ENCODE measurements around the gene FBXO5.
"Not testable (repeated sequence)": the region's sequence is repeated elsewhere in the genome, so short reads cannot be mapped to it uniquely, and the experiment has no call there.

FBXO5 gene

DNA sequence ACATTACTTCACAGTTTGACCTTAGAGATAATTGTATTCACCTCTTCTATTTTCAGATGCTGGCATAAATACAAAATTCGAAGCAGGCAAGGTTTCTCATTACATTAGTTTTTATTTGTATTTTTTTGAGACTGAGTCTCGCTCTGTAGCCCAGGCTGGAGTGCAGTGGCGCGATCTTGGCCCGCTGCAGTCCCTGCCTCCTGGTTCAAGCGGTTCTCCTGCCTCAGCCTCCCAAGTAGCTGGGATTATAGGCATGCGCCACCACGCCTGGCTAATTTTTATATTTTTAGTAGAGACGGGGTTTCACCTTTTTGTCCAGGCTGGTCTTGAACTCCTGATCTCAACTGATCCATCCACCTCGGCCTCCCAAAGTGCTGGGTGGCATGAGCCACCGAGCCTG lies 2.5 kb upstream of the FBXO5 start:
- not testable (repeated sequence) for DNase-seq

DNA sequence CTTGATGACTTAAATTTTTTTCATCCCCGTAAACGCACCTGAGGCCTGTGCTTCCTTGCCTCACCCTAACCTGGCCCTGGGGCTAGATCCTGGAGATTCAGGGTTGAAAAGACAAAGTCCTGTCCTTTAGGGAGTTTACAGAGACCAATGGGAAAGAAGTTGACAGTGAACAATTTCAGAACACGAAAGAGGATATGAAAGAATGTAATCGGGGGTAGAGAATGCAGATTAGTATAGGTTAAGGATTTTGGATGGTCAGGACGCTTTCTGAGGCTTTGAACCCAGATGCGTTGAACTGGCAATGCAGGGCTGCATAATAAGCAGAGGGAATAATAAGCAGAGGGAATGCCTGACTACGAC lies 1.7 kb upstream of the FBXO5 start:
- DNase-seq, result peak; percentile 68

GRCh38 chr6:152983637-152984512 lies 1.0 kb upstream of the FBXO5 start:
- peak; percentile 88 for DNase-seq

GRCh38 chr6:152981989-152982903 lies 595 bp downstream of the FBXO5 start:
- DNase-seq, result peak; percentile 53

GRCh38 chr6:152981219-152981618 lies 1.6 kb downstream of the FBXO5 start:
- peak; percentile 46 for DNase-seq

DNA sequence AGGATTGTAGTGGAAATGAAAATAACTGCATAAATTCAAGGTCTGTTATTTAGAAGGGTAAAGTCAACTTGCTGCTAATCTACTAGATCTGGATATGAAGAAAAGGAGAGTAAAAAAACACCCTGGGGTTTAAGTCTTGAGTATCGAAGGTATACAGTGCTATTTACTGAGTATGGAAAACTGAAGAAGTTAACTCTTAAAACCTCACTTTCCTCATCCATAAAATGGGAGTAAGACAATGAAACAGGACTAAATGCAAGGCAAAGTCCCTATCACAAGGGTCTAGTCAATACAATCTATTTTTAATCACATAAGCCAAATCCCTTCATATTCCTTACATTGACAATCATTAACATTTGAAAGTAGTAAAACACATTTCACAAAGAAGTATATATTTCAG lies 2.2 kb downstream of the FBXO5 start:
- peak; percentile 38 for DNase-seq

- no peak for DNase-seq
Measured at GRCh38 chr6:152979116-152979515, 3.7 kb downstream of the FBXO5 start.

DNA sequence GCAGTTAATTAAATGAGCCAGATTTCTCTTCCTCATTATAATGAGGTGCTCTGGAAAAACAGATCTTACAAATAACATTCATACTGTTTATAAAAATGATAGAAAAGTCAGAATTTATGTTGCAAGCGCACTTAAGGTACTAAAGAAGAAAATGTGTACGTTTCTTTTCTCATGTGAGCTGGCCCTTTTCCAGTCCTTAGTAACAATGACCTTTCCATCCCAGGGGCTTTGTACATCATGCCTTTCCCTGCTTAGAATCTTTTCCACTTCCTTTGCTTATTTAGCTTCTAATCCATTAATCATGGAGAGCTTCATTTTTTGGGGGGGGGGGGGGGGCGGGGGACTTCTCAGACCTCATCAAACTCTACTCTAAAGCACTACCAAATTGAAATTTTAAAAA lies 4.8 kb downstream of the FBXO5 start:
- no peak for DNase-seq

GRCh38 chr6:152977556-152977955 lies 5.3 kb downstream of the FBXO5 start:
- peak; percentile 33 for DNase-seq

DNA sequence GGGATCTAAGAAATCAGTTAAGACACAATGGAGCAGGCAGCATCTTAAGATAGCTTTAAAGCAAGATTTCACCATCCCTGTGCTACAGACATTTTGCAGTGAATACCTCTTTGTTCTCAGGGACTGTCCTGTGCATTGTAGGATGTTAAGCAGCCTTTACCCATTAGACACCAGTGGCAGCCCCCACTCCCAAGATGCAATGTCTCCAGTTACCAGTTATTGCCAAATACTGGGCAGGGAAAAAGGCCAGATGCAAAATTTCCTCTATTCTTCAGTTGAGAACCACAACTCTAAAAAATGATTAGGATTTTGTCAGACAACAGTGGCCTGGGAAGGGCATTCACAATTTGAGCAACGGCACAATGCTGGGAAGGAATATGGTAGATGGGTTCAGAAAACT lies 6.1 kb downstream of the FBXO5 start:
- DNase-seq, result peak; percentile 29

GRCh38 chr6:152975204-152975915 lies 7.5 kb downstream of the FBXO5 start:
- peak; percentile 38 for DNase-seq

- peak; percentile 40 for DNase-seq
Measured at GRCh38 chr6:152973916-152974315, 8.9 kb downstream of the FBXO5 start.

GRCh38 chr6:152969688-152970418 lies 13.0 kb downstream of the FBXO5 start:
- DNase-seq, result no peak

GRCh38 chr6:152966168-152966894 lies 16.5 kb downstream of the FBXO5 start:
- not testable (repeated sequence) for DNase-seq

DNA sequence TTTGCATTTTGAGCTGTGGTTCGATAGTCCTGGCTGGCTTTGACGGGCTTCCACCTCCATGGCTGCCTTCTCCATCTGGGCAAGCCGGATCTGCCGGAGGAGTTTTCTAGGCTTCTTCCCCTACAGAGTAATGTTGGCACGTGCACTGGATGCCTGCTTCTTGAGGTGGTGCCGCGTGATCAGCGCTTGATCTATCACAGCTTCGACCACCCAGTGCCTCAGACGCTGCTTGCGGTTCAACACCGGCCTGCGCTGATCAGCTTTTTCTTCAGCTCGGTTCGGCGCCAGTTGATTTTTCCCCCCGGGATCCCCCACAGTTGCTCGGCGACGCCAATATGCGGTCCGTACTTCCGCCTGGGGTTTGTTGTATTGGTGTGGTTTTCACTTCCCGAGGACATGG lies 23.5 kb downstream of the FBXO5 start:
- no peak for DNase-seq

DNA sequence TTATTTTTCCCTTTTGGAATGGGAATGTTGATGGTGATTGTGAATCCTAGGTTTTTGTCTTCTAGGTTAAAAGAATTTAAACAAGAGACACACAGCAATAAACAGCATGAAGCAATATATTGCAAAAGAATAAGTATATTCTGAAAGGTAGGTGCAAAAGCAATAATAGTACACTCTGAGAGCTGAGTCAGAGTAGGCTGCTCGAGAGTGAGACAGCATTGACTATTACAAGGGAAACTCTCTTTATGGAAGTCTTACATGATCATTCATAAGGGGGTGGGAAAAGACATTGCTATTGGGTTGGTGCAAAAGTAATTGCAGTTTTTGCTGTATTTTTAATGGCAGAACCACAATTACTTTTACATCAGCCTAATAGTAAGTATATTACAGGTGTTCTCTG lies 25.0 kb downstream of the FBXO5 start:
- DNase-seq, result no peak

GRCh38 chr6:152954443-152954842 lies 28.4 kb downstream of the FBXO5 start:
- DNase-seq, result peak; percentile 31

DNA sequence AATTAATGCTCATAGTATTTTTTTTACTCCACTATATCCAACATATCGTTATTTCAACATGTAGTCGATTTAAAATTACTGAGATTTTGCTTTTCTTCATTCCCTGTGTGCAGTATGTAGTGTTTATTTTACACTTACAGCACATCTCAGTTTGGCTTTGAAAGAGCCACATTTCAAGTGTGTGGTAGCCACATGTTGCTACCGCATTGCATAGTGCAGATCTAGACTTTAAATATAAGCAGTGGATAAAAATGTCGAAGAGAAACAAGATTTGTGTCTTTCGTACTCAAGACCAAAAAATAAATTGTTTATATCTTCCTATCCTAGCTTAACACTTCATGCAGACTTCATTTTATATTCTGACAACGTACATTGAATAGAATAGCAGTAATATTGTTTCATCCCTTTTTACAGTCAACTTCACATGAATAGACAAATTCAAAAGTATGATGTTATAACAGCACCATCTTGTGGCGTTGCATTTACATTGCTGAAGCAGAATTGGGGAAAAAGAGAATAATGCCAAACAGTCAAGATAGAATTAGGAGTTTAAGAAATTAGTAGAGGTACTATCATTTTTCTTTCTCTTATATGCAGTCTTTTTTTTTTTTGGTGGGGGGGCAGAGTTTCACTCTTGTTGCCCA lies 29.9 kb downstream of the FBXO5 start:
- DNase-seq, result peak; percentile 71

- no peak for DNase-seq
Measured at GRCh38 chr6:152952045-152952444, 30.8 kb downstream of the FBXO5 start.

- DNase-seq, result no peak
Measured at GRCh38 chr6:152950240-152950639, 32.6 kb downstream of the FBXO5 start.

DNA sequence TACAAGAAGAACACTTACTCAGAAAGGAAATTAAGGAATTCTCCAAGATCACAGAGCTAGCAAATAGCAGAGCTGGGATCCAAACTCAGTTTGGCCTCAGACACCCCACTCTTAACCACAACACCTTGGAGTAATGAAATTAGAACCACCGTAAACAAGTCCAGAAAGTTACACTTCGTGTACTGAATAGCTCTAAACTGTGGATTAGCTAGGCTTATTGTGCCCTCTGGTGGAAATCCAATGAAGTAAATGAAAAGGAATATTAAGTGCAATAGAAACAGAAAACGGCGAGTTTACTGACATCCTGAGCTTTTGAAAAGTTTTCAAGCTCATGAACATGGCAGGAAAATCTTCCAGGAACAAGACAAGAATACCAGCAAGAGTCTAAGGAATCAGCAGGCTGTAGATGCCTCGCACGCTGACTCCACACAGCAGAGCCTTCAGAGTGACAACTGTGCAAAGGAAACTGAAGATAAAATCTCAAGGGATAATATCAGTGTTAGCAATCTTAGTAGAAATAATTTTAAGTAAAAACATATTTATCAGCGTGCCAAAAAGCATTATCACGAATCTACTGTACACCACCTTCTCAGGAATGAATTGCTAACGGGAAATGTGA lies 34.6 kb downstream of the FBXO5 start:
- DNase-seq, result peak; percentile 82
